Measurements from ENCODE around the gene THADA. TPM values are rescaled to one million over a fixed set of nuclear protein-coding genes. Genes with fewer than 3 reads are reported as not detected.

THADA gene
- total RNA-seq, 1 experiment from 2014 or later = 27.5 TPM

DNA sequence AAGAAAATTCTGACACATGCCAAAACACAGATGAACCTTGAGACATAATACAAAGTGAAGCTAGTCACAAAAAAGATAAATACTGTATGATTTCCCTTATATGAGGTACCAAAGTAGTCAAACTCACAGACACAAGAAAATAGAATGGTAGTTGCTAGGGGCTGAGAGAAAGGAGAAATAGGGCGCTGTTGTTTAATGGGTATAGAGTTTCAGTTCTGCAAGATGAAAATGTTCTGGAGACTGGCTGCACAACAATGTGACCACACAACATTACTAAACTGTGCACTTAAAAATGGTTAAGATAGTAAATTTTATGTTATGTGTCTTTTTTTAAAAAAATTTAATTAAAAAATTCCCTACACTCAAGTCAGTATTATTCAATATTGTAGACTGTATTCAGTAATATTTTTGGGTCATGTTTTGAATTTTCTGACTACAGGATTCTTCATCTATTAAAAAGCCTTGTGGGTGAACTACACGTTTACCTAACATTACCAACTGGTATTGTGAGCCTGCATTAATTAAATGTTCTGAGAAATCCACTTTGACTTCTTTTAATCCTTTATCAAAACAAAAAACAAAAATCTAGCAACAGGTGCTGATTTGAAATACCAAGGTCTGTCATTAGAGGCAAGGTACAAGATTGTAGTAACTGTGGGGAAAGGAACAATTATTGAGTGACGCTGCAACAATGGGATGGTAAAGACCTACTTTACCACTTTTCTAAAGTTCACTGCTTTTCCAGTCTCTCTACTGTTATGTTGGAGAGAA, 228.6 kb downstream of the THADA start (continued):
- TF ChIP-seq, protein P1, sequence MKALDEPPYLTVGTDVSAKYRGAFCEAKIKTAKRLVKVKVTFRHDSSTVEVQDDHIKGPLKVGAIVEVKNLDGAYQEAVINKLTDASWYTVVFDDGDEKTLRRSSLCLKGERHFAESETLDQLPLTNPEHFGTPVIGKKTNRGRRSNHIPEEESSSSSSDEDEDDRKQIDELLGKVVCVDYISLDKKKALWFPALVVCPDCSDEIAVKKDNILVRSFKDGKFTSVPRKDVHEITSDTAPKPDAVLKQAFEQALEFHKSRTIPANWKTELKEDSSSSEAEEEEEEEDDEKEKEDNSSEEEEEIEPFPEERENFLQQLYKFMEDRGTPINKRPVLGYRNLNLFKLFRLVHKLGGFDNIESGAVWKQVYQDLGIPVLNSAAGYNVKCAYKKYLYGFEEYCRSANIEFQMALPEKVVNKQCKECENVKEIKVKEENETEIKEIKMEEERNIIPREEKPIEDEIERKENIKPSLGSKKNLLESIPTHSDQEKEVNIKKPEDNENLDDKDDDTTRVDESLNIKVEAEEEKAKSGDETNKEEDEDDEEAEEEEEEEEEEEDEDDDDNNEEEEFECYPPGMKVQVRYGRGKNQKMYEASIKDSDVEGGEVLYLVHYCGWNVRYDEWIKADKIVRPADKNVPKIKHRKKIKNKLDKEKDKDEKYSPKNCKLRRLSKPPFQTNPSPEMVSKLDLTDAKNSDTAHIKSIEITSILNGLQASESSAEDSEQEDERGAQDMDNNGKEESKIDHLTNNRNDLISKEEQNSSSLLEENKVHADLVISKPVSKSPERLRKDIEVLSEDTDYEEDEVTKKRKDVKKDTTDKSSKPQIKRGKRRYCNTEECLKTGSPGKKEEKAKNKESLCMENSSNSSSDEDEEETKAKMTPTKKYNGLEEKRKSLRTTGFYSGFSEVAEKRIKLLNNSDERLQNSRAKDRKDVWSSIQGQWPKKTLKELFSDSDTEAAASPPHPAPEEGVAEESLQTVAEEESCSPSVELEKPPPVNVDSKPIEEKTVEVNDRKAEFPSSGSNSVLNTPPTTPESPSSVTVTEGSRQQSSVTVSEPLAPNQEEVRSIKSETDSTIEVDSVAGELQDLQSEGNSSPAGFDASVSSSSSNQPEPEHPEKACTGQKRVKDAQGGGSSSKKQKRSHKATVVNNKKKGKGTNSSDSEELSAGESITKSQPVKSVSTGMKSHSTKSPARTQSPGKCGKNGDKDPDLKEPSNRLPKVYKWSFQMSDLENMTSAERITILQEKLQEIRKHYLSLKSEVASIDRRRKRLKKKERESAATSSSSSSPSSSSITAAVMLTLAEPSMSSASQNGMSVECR (CRISPR knock-in tag; IDR thresholded peaks at IDR 0.05; ENCODE audit: borderline replicate concordance) = no peak

- ATAC-seq = no peak
- no peaks in the 10 kb centered on the region for H3K9me3 Mint-ChIP-seq
- POLR2A ChIA-PET = no interaction called here
- CTCF ChIA-PET = no interaction called here
- H3K36me3 Mint-ChIP-seq = no peaks in the 10 kb centered on the region
- DNase-seq (ENCODE audit: low spot score) = no peak
- peaks cover 12% of the 10 kb centered on the region for H3K4me1 Mint-ChIP-seq
- H3K4me3 Mint-ChIP-seq = no peak overlapping the region
- H3K27ac Mint-ChIP-seq = no peak overlapping the region
- no peaks in the 10 kb centered on the region for H3K27me3 Mint-ChIP-seq (ENCODE audit: low read depth)
- TF ChIP-seq JAZF1 (CRISPR knock-in tag; IDR thresholded peaks at IDR 0.05) = no peak
- no peak for TF ChIP-seq ELF4 (CRISPR knock-in tag; IDR thresholded peaks at IDR 0.05; ENCODE audit: low read depth)
- TF ChIP-seq, protein P2, sequence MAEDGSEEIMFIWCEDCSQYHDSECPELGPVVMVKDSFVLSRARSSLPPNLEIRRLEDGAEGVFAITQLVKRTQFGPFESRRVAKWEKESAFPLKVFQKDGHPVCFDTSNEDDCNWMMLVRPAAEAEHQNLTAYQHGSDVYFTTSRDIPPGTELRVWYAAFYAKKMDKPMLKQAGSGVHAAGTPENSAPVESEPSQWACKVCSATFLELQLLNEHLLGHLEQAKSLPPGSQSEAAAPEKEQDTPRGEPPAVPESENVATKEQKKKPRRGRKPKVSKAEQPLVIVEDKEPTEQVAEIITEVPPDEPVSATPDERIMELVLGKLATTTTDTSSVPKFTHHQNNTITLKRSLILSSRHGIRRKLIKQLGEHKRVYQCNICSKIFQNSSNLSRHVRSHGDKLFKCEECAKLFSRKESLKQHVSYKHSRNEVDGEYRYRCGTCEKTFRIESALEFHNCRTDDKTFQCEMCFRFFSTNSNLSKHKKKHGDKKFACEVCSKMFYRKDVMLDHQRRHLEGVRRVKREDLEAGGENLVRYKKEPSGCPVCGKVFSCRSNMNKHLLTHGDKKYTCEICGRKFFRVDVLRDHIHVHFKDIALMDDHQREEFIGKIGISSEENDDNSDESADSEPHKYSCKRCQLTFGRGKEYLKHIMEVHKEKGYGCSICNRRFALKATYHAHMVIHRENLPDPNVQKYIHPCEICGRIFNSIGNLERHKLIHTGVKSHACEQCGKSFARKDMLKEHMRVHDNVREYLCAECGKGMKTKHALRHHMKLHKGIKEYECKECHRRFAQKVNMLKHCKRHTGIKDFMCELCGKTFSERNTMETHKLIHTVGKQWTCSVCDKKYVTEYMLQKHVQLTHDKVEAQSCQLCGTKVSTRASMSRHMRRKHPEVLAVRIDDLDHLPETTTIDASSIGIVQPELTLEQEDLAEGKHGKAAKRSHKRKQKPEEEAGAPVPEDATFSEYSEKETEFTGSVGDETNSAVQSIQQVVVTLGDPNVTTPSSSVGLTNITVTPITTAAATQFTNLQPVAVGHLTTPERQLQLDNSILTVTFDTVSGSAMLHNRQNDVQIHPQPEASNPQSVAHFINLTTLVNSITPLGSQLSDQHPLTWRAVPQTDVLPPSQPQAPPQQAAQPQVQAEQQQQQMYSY (CRISPR knock-in tag; IDR thresholded peaks at IDR 0.05) = no peak
- no peak for TF ChIP-seq FOXP4 (CRISPR knock-in tag; IDR thresholded peaks at IDR 0.05)
- no peak for TF ChIP-seq GRHL2 (CRISPR knock-in tag; IDR thresholded peaks at IDR 0.05; ENCODE audit: insufficient replicate concordance, severe bottlenecking)
- no peak for TF ChIP-seq ZNF423 (CRISPR knock-in tag; IDR thresholded peaks at IDR 0.05)
- no peak for TF ChIP-seq ZNF532 (CRISPR knock-in tag; IDR thresholded peaks at IDR 0.05; ENCODE audit: borderline replicate concordance)
- no peak for TF ChIP-seq NFATC4 (CRISPR knock-in tag; IDR thresholded peaks at IDR 0.05)
- TF ChIP-seq, protein P1 (CRISPR knock-in tag; IDR thresholded peaks at IDR 0.05; ENCODE audit: borderline replicate concordance) = no peak
- no peak for TF ChIP-seq USF2 (CRISPR knock-in tag; IDR thresholded peaks at IDR 0.05)
- no peak for TF ChIP-seq SMAD3 (CRISPR knock-in tag; IDR thresholded peaks at IDR 0.05; ENCODE audit: borderline replicate concordance)
- TF ChIP-seq RORB (CRISPR knock-in tag; IDR thresholded peaks at IDR 0.05) = no peak
- TF ChIP-seq, protein P3, sequence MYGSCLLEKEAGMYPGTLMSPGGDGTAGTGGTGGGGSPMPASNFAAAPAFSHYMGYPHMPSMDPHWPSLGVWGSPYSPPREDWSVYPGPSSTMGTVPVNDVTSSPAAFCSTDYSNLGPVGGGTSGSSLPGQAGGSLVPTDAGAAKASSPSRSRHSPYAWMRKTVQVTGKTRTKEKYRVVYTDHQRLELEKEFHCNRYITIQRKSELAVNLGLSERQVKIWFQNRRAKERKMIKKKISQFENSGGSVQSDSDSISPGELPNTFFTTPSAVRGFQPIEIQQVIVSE (CRISPR knock-in tag; IDR thresholded peaks at IDR 0.05; ENCODE audit: borderline replicate concordance) = no peak
Measured at GRCh38 chr2:43363120-43363519, 232.7 kb downstream of the THADA start.
